HepG2 (cell line): ENCODE results near the gene DCDC1. TPM values are rescaled to one million over a fixed set of nuclear protein-coding genes. Genes with fewer than 3 reads are reported as not detected.

Experiments used
- KAT8 ChIP-seq: IDR thresholded peaks from 2 replicates; pipeline ENCODE4 v1.6.1; 2016; ENCODE audit warnings: missing genetic modification reagents, missing compliant biosample characterization
- LCORL ChIP-seq, 2 experiments: fragments of 450-650 bp in 1 of 2; sonication (generic) in 1 of 2; formaldehyde crosslinking in 1 of 2; IDR thresholded peaks; 2 replicates each; pipeline versions ENCODE4 v1.5.0 to v1.6.1; 2017 to 2020; ENCODE audit warnings: antibody characterized with exemption in 1 of 2, missing genetic modification reagents in 1 of 2
- MBD4 ChIP-seq: IDR thresholded peaks from 2 replicates; pipeline ENCODE4 v1.6.1; 2012; ENCODE audit warnings: low read length, inconsistent platforms, borderline replicate concordance
- MTF2 ChIP-seq: sonication (generic); formaldehyde crosslinking; IDR thresholded peaks from 2 replicates; pipeline ENCODE4 v1.5.0; 2020; ENCODE audit warnings: missing genetic modification reagents, borderline replicate concordance
- RNF2 ChIP-seq: fragments of 450-650 bp; conservative IDR thresholded peaks from 2 replicates; pipeline ENCODE4 v1.6.1; 2016; ENCODE audit warnings: low read depth
- SMAD3 ChIP-seq: sonication (generic); formaldehyde crosslinking; IDR thresholded peaks from 2 replicates; pipeline ENCODE4 v1.4.0; 2020; ENCODE audit warnings: missing genetic modification reagents
- ZFYVE20 ChIP-seq: sonication (generic); formaldehyde crosslinking; IDR thresholded peaks from 2 replicates; pipeline ENCODE4 v1.8.0; 2023; ENCODE audit warnings: low read depth, mild to moderate bottlenecking, moderate library complexity, missing genetic modification reagents, borderline replicate concordance
- ZMYM2 ChIP-seq: sonication (generic); formaldehyde crosslinking; IDR thresholded peaks from 2 replicates; pipeline ENCODE4 v1.8.0; 2022; ENCODE audit warnings: mild to moderate bottlenecking, missing genetic modification reagents
- ZNF264 ChIP-seq: sonication (generic); formaldehyde crosslinking; IDR thresholded peaks from 2 replicates; pipeline ENCODE4 v1.4.0; 2020; ENCODE audit warnings: missing genetic modification reagents
- ZNF589 ChIP-seq: sonication (generic); formaldehyde crosslinking; conservative IDR thresholded peaks from 2 replicates; pipeline ENCODE4 v1.8.0; 2022; ENCODE audit warnings: mild to moderate bottlenecking, moderate library complexity, missing genetic modification reagents
- ZNF644 ChIP-seq: IDR thresholded peaks from 2 replicates; pipeline ENCODE4 v1.6.1; 2016; ENCODE audit warnings: low read depth
- ZNF83 ChIP-seq: sonication (generic); formaldehyde crosslinking; IDR thresholded peaks from 2 replicates; pipeline ENCODE4 v1.4.0; 2020; ENCODE audit warnings: missing genetic modification reagents, mild to moderate bottlenecking, borderline replicate concordance
- polyA plus RNA-seq, 8 experiments: library from polyadenylated mRNA; depleted of rRNA in 3 of 8; stranded (reverse) in 7 of 8; unstranded in 1 of 8; fragments of >200 nt; fragmentation: Illumina TruSeq in 4 of 8; extraction: Trizol in 4 of 8; gene quantifications; 2 replicates each; pipeline versions ENCODE4 v1.2.1 to v1.2.3, GENCODE V29; 2011 to 2016; ENCODE audit warnings: low read depth in 4 of 8, missing spikeins in 1 of 8, mixed read lengths in 1 of 8; ENCODE audit not compliant: insufficient read depth in 1 of 8
- total RNA-seq, 5 experiments: library from RNA; depleted of rRNA; stranded (reverse); fragments of >200 nt; fragmentation: Illumina TruSeq; extraction: Trizol; gene quantifications; 2 replicates each; pipeline ENCODE4 v1.2.3, GENCODE V29; 2016; ENCODE audit warnings: low read depth in 1 of 5
- TF ChIP-seq, protein P1 (sequence below): sonication (generic); formaldehyde crosslinking; IDR thresholded peaks from 2 replicates; pipeline ENCODE4 v1.4.0; 2020; ENCODE audit warnings: mild to moderate bottlenecking, missing genetic modification reagents
- TF ChIP-seq, protein P2 (sequence below): sonication (generic); formaldehyde crosslinking; IDR thresholded peaks from 2 replicates; pipeline ENCODE4 v1.4.0; 2020; ENCODE audit warnings: missing genetic modification reagents, borderline replicate concordance
- TF ChIP-seq, protein P3 (sequence below): sonication (generic); formaldehyde crosslinking; IDR thresholded peaks from 2 replicates; pipeline ENCODE4; 2020; ENCODE audit warnings: missing genetic modification reagents, mild to moderate bottlenecking, borderline replicate concordance
- TF ChIP-seq, protein P4 (sequence below), 2 experiments: sonication (generic) in 1 of 2; formaldehyde crosslinking in 1 of 2; IDR thresholded peaks; 2 replicates each; pipeline versions ENCODE4 v1.4.0 to v1.6.1; 2016 to 2020; ENCODE audit warnings: borderline replicate concordance in 1 of 2, low read depth in 1 of 2, mild to moderate bottlenecking in 1 of 2, missing genetic modification reagents in 1 of 2

DCDC1 gene
- total and polyA plus RNA-seq, 2 of the 13 experiments (the other 11 are each of a cell fraction or from before 2014, with no cell fraction given): 0.12 to 0.27 TPM

DNA sequence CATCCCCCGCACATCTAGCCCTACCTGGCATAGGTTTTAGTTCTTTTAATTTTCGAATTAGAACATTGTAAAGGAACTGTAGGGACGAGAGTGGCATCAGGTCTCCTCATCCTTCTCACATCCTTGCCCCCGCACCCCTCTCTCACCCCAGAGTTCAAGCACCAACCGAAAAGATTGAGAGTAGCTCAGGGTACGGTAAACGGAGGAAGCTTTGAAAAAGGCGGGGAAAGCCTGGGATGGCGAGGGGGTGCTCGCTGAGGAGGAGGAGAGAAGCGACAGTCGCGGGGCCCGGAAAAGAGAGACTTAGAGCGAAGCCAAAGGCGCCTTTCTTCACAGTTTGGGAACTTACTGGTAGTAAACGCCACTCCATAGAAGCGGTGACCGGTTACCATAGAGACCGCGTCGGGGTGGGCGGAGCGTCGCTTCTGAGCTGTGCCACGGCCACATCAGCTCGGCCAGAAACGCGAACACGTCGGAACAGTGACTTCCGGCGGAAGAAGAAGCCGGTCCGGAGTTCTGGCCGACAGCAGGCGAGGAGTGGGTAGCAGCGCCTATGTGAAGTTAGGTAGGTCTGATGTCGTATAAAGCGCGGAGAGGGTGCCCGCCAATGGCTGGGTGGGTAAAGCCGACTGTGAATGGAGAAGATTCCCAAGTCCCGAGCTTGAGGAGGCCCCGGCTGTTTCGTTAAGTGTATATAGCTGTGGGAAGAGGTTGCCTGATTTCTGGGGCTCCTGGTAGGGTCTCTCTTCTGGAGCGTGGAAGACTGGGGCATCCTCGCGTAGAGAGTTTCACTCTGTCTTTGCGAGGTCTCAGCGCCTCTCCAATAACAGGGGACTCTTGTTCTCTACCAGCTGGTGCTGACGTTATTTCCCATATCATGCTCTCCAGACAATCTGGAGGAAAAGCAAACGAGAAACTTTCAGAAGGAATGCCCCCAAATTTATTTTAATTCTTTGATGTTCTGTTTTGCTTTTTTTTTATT lies at the start of gene DCDC1, which contains the start of gene DNAJC24 (continued):
- TF ChIP-seq LCORL (IDR thresholded peaks at IDR 0.05) (no peak), LCORL (CRISPR knock-in tag; IDR thresholded peaks at IDR 0.05) (peak; percentile 5; the same call in 1 of the 2 replicates), ZNF264 (CRISPR knock-in tag) (peak; percentile 40; the same call in 1 of the 2 replicates), ZNF83 (no peak), MBD4 (no peak), MTF2 (CRISPR knock-in tag) (no peak), KAT8 (peak; percentile 96), ZNF589 (CRISPR knock-in tag) (no peak), ZFYVE20 (CRISPR knock-in tag) (no peak), ZNF644 (CRISPR knock-in tag) (0 out of 2 replicates have a peak, but pooled peaks have one; percentile 31), SMAD3 (no peak), RNF2 (no peak), ZMYM2 (CRISPR knock-in tag) (no peak)
- TF ChIP-seq, protein P1, sequence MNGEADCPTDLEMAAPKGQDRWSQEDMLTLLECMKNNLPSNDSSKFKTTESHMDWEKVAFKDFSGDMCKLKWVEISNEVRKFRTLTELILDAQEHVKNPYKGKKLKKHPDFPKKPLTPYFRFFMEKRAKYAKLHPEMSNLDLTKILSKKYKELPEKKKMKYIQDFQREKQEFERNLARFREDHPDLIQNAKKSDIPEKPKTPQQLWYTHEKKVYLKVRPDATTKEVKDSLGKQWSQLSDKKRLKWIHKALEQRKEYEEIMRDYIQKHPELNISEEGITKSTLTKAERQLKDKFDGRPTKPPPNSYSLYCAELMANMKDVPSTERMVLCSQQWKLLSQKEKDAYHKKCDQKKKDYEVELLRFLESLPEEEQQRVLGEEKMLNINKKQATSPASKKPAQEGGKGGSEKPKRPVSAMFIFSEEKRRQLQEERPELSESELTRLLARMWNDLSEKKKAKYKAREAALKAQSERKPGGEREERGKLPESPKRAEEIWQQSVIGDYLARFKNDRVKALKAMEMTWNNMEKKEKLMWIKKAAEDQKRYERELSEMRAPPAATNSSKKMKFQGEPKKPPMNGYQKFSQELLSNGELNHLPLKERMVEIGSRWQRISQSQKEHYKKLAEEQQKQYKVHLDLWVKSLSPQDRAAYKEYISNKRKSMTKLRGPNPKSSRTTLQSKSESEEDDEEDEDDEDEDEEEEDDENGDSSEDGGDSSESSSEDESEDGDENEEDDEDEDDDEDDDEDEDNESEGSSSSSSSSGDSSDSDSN (CRISPR knock-in tag): peak; percentile 91
- TF ChIP-seq, protein P2, sequence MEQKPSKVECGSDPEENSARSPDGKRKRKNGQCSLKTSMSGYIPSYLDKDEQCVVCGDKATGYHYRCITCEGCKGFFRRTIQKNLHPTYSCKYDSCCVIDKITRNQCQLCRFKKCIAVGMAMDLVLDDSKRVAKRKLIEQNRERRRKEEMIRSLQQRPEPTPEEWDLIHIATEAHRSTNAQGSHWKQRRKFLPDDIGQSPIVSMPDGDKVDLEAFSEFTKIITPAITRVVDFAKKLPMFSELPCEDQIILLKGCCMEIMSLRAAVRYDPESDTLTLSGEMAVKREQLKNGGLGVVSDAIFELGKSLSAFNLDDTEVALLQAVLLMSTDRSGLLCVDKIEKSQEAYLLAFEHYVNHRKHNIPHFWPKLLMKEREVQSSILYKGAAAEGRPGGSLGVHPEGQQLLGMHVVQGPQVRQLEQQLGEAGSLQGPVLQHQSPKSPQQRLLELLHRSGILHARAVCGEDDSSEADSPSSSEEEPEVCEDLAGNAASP (CRISPR knock-in tag): no peak
- TF ChIP-seq, protein P3, sequence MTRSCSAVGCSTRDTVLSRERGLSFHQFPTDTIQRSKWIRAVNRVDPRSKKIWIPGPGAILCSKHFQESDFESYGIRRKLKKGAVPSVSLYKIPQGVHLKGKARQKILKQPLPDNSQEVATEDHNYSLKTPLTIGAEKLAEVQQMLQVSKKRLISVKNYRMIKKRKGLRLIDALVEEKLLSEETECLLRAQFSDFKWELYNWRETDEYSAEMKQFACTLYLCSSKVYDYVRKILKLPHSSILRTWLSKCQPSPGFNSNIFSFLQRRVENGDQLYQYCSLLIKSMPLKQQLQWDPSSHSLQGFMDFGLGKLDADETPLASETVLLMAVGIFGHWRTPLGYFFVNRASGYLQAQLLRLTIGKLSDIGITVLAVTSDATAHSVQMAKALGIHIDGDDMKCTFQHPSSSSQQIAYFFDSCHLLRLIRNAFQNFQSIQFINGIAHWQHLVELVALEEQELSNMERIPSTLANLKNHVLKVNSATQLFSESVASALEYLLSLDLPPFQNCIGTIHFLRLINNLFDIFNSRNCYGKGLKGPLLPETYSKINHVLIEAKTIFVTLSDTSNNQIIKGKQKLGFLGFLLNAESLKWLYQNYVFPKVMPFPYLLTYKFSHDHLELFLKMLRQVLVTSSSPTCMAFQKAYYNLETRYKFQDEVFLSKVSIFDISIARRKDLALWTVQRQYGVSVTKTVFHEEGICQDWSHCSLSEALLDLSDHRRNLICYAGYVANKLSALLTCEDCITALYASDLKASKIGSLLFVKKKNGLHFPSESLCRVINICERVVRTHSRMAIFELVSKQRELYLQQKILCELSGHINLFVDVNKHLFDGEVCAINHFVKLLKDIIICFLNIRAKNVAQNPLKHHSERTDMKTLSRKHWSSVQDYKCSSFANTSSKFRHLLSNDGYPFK (CRISPR knock-in tag): peak; percentile 68; the same call in 1 of the 2 replicates
- TF ChIP-seq, protein P4, sequence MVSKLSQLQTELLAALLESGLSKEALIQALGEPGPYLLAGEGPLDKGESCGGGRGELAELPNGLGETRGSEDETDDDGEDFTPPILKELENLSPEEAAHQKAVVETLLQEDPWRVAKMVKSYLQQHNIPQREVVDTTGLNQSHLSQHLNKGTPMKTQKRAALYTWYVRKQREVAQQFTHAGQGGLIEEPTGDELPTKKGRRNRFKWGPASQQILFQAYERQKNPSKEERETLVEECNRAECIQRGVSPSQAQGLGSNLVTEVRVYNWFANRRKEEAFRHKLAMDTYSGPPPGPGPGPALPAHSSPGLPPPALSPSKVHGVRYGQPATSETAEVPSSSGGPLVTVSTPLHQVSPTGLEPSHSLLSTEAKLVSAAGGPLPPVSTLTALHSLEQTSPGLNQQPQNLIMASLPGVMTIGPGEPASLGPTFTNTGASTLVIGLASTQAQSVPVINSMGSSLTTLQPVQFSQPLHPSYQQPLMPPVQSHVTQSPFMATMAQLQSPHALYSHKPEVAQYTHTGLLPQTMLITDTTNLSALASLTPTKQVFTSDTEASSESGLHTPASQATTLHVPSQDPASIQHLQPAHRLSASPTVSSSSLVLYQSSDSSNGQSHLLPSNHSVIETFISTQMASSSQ (IDR thresholded peaks at IDR 0.05; ENCODE audit: low read depth): no peak
- TF ChIP-seq, protein P4 (CRISPR knock-in tag; IDR thresholded peaks at IDR 0.05; ENCODE audit: borderline replicate concordance): no peak; the same call in 1 of the 2 replicates
